NB4 (cell line): Measurements from ENCODE around the gene MAN2C1.

Experiments
- CTCF ChIP-seq: IDR thresholded peaks from one replicate; pipeline ENCODE4 v1.5.1; 2012; ENCODE audit warnings: low read depth, low read length
- POLR2A ChIP-seq: IDR thresholded peaks from 2 replicates; pipeline ENCODE4 v1.6.1; 2011; ENCODE audit warnings: mild to moderate bottlenecking; ENCODE audit not compliant: insufficient read length; ENCODE audit errors: extremely low read depth

- TF ChIP-seq CTCF (no peak), POLR2A (no peak)
Observed at GRCh38 chr15:75410196-75410595, 41.8 kb upstream of the MAN2C1 start.
